Heart right ventricle (tissue), 16 donors: ENCODE results near the gene CRYL1. TPM values are rescaled to one million over a fixed set of nuclear protein-coding genes. Genes with fewer than 3 reads are reported as not detected.

Source experiments
- ATAC-seq, 8 donors: fragments of 200-7000 bp; cut with Tn5 transposase; one replicate each; pipeline ENCODE4 v1.9.1; 2020; ENCODE audit warnings: mild to moderate bottlenecking in 8 of 8, moderate library complexity in 8 of 8, moderate number of reproducible peaks in 1 of 8
- DNase-seq, 2 donors: peaks; one replicate each; pipeline ENCODE4 v3.0.0-alpha.2; 2020
- H3K27ac ChIP-seq, 10 donors: fragments of 200-600 bp; sonication (generic) in 2 of 10; one replicate each; pipeline versions ENCODE4 v1.5.0 to v1.8.0; 2020 to 2022; ENCODE audit warnings: mild to moderate bottlenecking in 3 of 10
- H3K27me3 ChIP-seq, 7 donors: fragments of 200-600 bp; one replicate each; pipeline ENCODE4 v1.8.0; 2021 to 2022; ENCODE audit warnings: mild to moderate bottlenecking in 2 of 7
- H3K36me3 ChIP-seq, 9 donors: fragments of 200-600 bp; sonication (generic) in 1 of 9; one replicate each; pipeline versions ENCODE4 v1.5.0 to v1.8.0; 2020 to 2022; ENCODE audit warnings: mild to moderate bottlenecking in 2 of 9
- H3K4me1 ChIP-seq, 9 donors: fragments of 200-600 bp; sonication (generic) in 1 of 9; one replicate each; pipeline versions ENCODE4 v1.5.0 to v1.8.0; 2020 to 2022; ENCODE audit warnings: mild to moderate bottlenecking in 4 of 9
- H3K4me3 ChIP-seq, 10 donors: fragments of 200-600 bp; sonication (generic) in 2 of 10; one replicate each; pipeline versions ENCODE4 v1.5.0 to v1.8.0; 2020 to 2022; ENCODE audit warnings: mild to moderate bottlenecking in 7 of 10, moderate library complexity in 2 of 10
- H3K9me3 ChIP-seq, 11 donors: fragments of 200-600 bp in 10 of 11; sonication (generic) in 2 of 11; one replicate each; pipeline versions ENCODE4 v1.5.0 to v1.8.0; 2013 to 2022; ENCODE audit warnings: mild to moderate bottlenecking in 2 of 11, control low read depth in 1 of 11, moderate library complexity in 1 of 11
- CTCF ChIP-seq, 9 donors: fragments of 200-600 bp; sonication (generic) in 2 of 9; IDR thresholded peaks; one replicate each; pipeline versions ENCODE4 v1.5.0 to v1.8.0; 2021 to 2022; ENCODE audit warnings: antibody characterized with exemption in 9 of 9, mild to moderate bottlenecking in 5 of 9, moderate library complexity in 1 of 9
- WGBS, 2 donors: extraction: QIAGEN DNeasy Blood & Tissue Kit; methylation state at CpG; one replicate each; pipeline ENCODE4 v1.1.7; 2013; ENCODE audit warnings: inconsistent platforms in 1 of 2; 5-methylcytosine and 5-hydroxymethylcytosine counted together
- intact Hi-C, 10 donors: fragments of 100-400 bp; cut with DNase I; formaldehyde crosslinking; loops; one replicate each; pipeline versions ENCODE4 v1.11.1 to v1.14.2; 2022
- polyA plus RNA-seq, 2 donors: library from polyadenylated mRNA; stranded (reverse); fragments of 200-250 nt; gene quantifications; one replicate each; pipeline ENCODE4 v1.2.3, GENCODE V29; 2013
- total RNA-seq, 10 donors: library from RNA; stranded (reverse); fragmentation: NEBNext Ultra II Directional in 3 of 10; extraction: Animal tissue kit (Norgen Biotek cat#: 25700) in 3 of 10; gene quantifications; one replicate each; pipeline versions ENCODE4 v1.2.1 to v1.2.4, GENCODE V29; 2021 to 2023
- donor health status: Arrhythmogenic right ventricular cardiomyopathy.
- donor health status: ischemic (EF 13 %, LVEDD 7.1; RV severe dilation, severe dysfunction).
- donor health status: healthy with polysubstance abuse.
- donor health status: DM: no; HTN: yes; CAD: no.
- donor health status: DM: no; HTN: no; CAD: no.
- donor health status: ischemic (EF 25% LVEDD 6.9; RV normal size, moderate dysfunction).
- donor health status: ischemic (EF 25% LVEDD 5.7; RV mildly dilated, moderate dysfunction).
- donor health status: healthy.
- donor health status: DM: yes; HTN: yes; CAD: no.
- donor health status: Ischemic cardiomyopathy.
- donor health status: ischemic (EF 35%, LVEDD 5.7; RV mildly dilated, moderate dysfunction).
- donor health status: nonischemic (EF 11% LVEDD 7.7; RV severe dilation, severe dysfunction).
- donor health status: DM: yes; HTN: yes; CAD: no.
- donor health status: PGD.
- donor health status: ischemic (EF 29% LVEDD 5.4; RV normal size, mild dysfunction).
- donor health status: nonischemic (EF 23%, LVEDD 6.1; RV moderate dilation, normal function).

The CRYL1 gene
- total and polyA plus RNA-seq, 12 donors: 10.1 to 27.3 (median 23.2) TPM

GRCh38 chr13:20498659-20499058, 27.0 kb downstream of the CRYL1 start:
- ATAC-seq (no peak), DNase-seq (no peak)
- Histone ChIP-seq H3K36me3 (peaks cover 0 to 6% (median 0%) of the 10 kb centered on the region in 9 donors), H3K27ac (no peak overlapping the region), H3K27me3 (no peaks in the 10 kb centered on the region), H3K4me3 (no peak overlapping the region), H3K9me3 (peaks cover 0 to 11% (median 0%) of the 10 kb centered on the region in 11 donors), H3K4me1 (peaks cover 0 to 20% (median 6%) of the 10 kb centered on the region in 9 donors)
- intact Hi-C loops: loop anchor here in 8 of 10 donors (5.0 to 10.0 kb wide), 10 partner anchors 204 to 429 kb away; partner anchors contain the start of genes IL17D (in 4 of the 8) and GJB2 (in 1 of the 8)
- TF ChIP-seq CTCF (IDR thresholded peaks at IDR 0.05): no peak

- Histone ChIP-seq H3K4me1 (peaks cover 0 to 20% (median 6%) of the 10 kb centered on the region in 9 donors), H3K9me3 (peaks cover 0 to 11% (median 0%) of the 10 kb centered on the region in 11 donors), H3K4me3 (no peak overlapping the region), H3K27ac (no peak overlapping the region), H3K27me3 (no peaks in the 10 kb centered on the region), H3K36me3 (peaks cover 0 to 6% (median 0%) of the 10 kb centered on the region in 9 donors)
- no peak for TF ChIP-seq CTCF (IDR thresholded peaks at IDR 0.05)
- intact Hi-C loops: loop anchor here in 8 of 10 donors (5.0 to 10.0 kb wide), 10 partner anchors 204 to 429 kb away; partner anchors contain the start of genes IL17D (in 4 of the 8) and GJB2 (in 1 of the 8)
- ATAC-seq (no peak), DNase-seq (no peak)
- WGBS, 2 donors: 58 to 69% methylated on average over 5 of the region's 5 CpGs
Measured at GRCh38 chr13:20498129-20498528, 27.5 kb downstream of the CRYL1 start.

GRCh38 chr13:20497006-20497775, 28.5 kb downstream of the CRYL1 start:
- Histone ChIP-seq H3K4me1 (peaks cover 0 to 20% (median 6%) of the 10 kb centered on the region in 9 donors), H3K4me3 (no peak overlapping the region), H3K27me3 (no peaks in the 10 kb centered on the region), H3K36me3 (peaks cover 0 to 6% (median 0%) of the 10 kb centered on the region in 9 donors), H3K27ac (no peak overlapping the region), H3K9me3 (peaks cover 0 to 11% (median 0%) of the 10 kb centered on the region in 11 donors)
- DNase-seq (no peak), ATAC-seq (no peak)
- TF ChIP-seq CTCF (IDR thresholded peaks at IDR 0.05): no peak
- intact Hi-C loops: loop anchor here in 8 of 10 donors (5.0 to 10.0 kb wide), 10 partner anchors 205 to 430 kb away; partner anchors contain the start of genes IL17D (in 4 of the 8) and GJB2 (in 1 of the 8)
- WGBS, 2 donors: 78 to 84% methylated on average over 10 of the region's 10 CpGs
